K562 (cell line): ENCODE data around the gene ZSCAN22. TPM values are rescaled to one million over a fixed set of nuclear protein-coding genes. Genes with fewer than 3 reads are reported as not detected.
A peak's percentile ranks its signal among the peaks of the same experiment; 100 is the strongest.

ENCODE experiments used
- ELF2 ChIP-seq: fragments of 250-450 bp; sonication (Bioruptor Pico); IDR thresholded peaks from 2 replicates; pipeline ENCODE4 v1.5.0; 2021; ENCODE audit warnings: mild to moderate bottlenecking
- ID3 ChIP-seq, 2 experiments: fragments of 250-450 bp in 1 of 2; fragments of 450-650 bp in 1 of 2; sonication (Bioruptor Pico) in 1 of 2; IDR thresholded peaks; 2 replicates each; pipeline versions ENCODE4 v1.6.1 to v1.8.0; 2016 to 2021; ENCODE audit warnings: mild to moderate bottlenecking in 2 of 2, moderate library complexity in 2 of 2, missing compliant biosample characterization in 1 of 2, missing genetic modification characterization in 1 of 2
- MEIS2 ChIP-seq: fragments of 450-650 bp; IDR thresholded peaks from 2 replicates; pipeline ENCODE4 v1.6.1; 2014; ENCODE audit warnings: mild to moderate bottlenecking; ENCODE audit not compliant: partially characterized antibody
- NCOA1 ChIP-seq: fragments of 450-650 bp; IDR thresholded peaks from 2 replicates; pipeline ENCODE4 v1.6.1; 2016; ENCODE audit warnings: low read depth
- NEUROD1 ChIP-seq: fragments of 150-350 bp; IDR thresholded peaks from 2 replicates; pipeline ENCODE4 v1.6.1; 2014; ENCODE audit warnings: borderline replicate concordance, low read length, low read depth; ENCODE audit not compliant: partially characterized antibody
- RFX1 ChIP-seq: fragments of 450-650 bp; IDR thresholded peaks from 2 replicates; pipeline ENCODE4 v1.6.1; 2016; ENCODE audit warnings: mild to moderate bottlenecking, moderate library complexity
- RREB1 ChIP-seq: fragments of 250-450 bp; sonication (Bioruptor Pico); IDR thresholded peaks from 2 replicates; pipeline ENCODE4 v1.4.0; 2020
- RUNX1 ChIP-seq: sonication (generic); IDR thresholded peaks from 2 replicates; pipeline ENCODE4 v1.6.1; 2016; ENCODE audit warnings: antibody characterized with exemption, low read depth
- SMARCA4 ChIP-seq: fragments of 450-650 bp; IDR thresholded peaks from 2 replicates; pipeline ENCODE4 v1.6.1; 2016
- TCF7L2 ChIP-seq: fragments of 150-350 bp; IDR thresholded peaks from 2 replicates; pipeline ENCODE4 v1.6.1; 2016; ENCODE audit warnings: low read depth, mild to moderate bottlenecking, low read length, moderate library complexity
- THAP12 ChIP-seq: fragments of 250-450 bp; sonication (Bioruptor Pico); IDR thresholded peaks from 2 replicates; pipeline ENCODE4 v1.9.0; 2021; ENCODE audit warnings: mild to moderate bottlenecking, inconsistent platforms
- ZFP91 ChIP-seq: sonication (generic); formaldehyde crosslinking; IDR thresholded peaks from 2 replicates; pipeline ENCODE4 v1.8.0; 2022; ENCODE audit warnings: mild to moderate bottlenecking, missing genetic modification reagents
- ZKSCAN1 ChIP-seq: fragments of 150-350 bp; IDR thresholded peaks from 2 replicates; pipeline ENCODE4 v1.6.1; 2016; ENCODE audit warnings: low read depth, low read length
- ZNF639 ChIP-seq, 2 experiments: fragments of 200-800 bp in 1 of 2; sonication (Bioruptor generic) in 1 of 2; sonication (generic) in 1 of 2; formaldehyde crosslinking in 1 of 2; IDR thresholded peaks in 1 of 2; conservative IDR thresholded peaks in 1 of 2; 2 replicates each; pipeline versions ENCODE4 v1.5.0 to v1.6.1; 2016 to 2020; ENCODE audit warnings: missing compliant biosample characterization in 1 of 2, missing genetic modification characterization in 1 of 2, missing genetic modification reagents in 1 of 2
- polyA plus RNA-seq, 8 experiments: library from polyadenylated mRNA; depleted of rRNA in 4 of 8; stranded (reverse) in 5 of 8; unstranded in 3 of 8; fragments of >200 nt; fragmentation: Nextera tagmentation in 2 of 8; fragmentation: Illumina TruSeq in 1 of 8; extraction: Ambion mirVana in 2 of 8; extraction: Trizol in 1 of 8; gene quantifications; 2 replicates each; pipeline versions ENCODE4 v1.2.1 to v1.2.3, GENCODE V29; 2011 to 2014; ENCODE audit warnings: inconsistent platforms in 1 of 8, missing spikeins in 1 of 8
- total RNA-seq, 7 experiments: library from RNA; depleted of rRNA in 6 of 7; stranded (reverse); fragments of >200 nt in 6 of 7; fragmentation: Illumina TruSeq in 2 of 7; extraction: Trizol in 2 of 7; gene quantifications; 2 replicates each; pipeline versions ENCODE4 v1.2.1 to v1.2.3, GENCODE V29; 2011 to 2021; ENCODE audit warnings: low replicate concordance in 1 of 7

The ZSCAN22 gene
- total and polyA plus RNA-seq, 9 of the 15 experiments (the other 6 are each of a cell fraction or from before 2014, with no cell fraction given), result 0.98 to 5.3 (median 3.0) TPM

- TF ChIP-seq ZFP91 (CRISPR knock-in tag) (no peak), RFX1 (no peak), RUNX1 (no peak), SMARCA4 (no peak), ELF2 (CRISPR knock-in tag) (peak; percentile 91), RREB1 (CRISPR knock-in tag) (0 out of 2 replicates have a peak, but pooled peaks have one; percentile 46), NCOA1 (peak; percentile 75), NEUROD1 (peak; percentile 25), ZKSCAN1 (no peak; the same call in 1 of the 2 replicates), MEIS2 (peak; percentile 31), ZNF639 (CRISPR knock-in tag; conservative IDR thresholded peaks at IDR 0.05 in 1 of 2, IDR thresholded peaks at IDR 0.05 in 1 of 2) (peak in 1 of 2 experiments; percentile 84; a peak in 1 of 4 replicates), TCF7L2 (peak; percentile 56; the same call in 1 of the 2 replicates), THAP12 (peak; percentile 56), ID3 (CRISPR knock-in tag; IDR thresholded peaks at IDR 0.05) (no peak), ID3 (tag; IDR thresholded peaks at IDR 0.05) (0 out of 2 replicates have a peak, but pooled peaks have one; percentile 53)
Observed at GRCh38 chr19:58305065-58305931, 21.5 kb upstream of the ZSCAN22 start, which contains the start of gene ERVK3-1 (continued).
